Stimulated activated CD4-positive, alpha-beta T cell treated with anti-CD3 and anti-CD28 coated beads, Interleukin-15, amount 100 ng/mL, for 24 hours (primary cell): ENCODE data around the gene AUTS2.

ENCODE experiments used
- DNase-seq: peaks from one replicate; pipeline ENCODE4 v3.0.0-alpha.2; 2020

AUTS2 gene

GRCh38 chr7:69827140-69827539 is 228.9 kb downstream of the AUTS2 start:
- DNase-seq, result no peak

- DNase-seq, result no peak
Measured at GRCh38 chr7:69827558-69827957, 229.3 kb downstream of the AUTS2 start.

- no peak for DNase-seq
Measured at GRCh38 chr7:69832356-69832755, 234.1 kb downstream of the AUTS2 start.

GRCh38 chr7:69833964-69834363 is 235.7 kb downstream of the AUTS2 start:
- no peak for DNase-seq

- no peak for DNase-seq
Measured at GRCh38 chr7:69836702-69837101, 238.4 kb downstream of the AUTS2 start.

- DNase-seq, result no peak
Measured at GRCh38 chr7:69837387-69838068, 239.3 kb downstream of the AUTS2 start.

GRCh38 chr7:69839782-69840181 is 241.5 kb downstream of the AUTS2 start:
- no peak for DNase-seq

GRCh38 chr7:69840248-69840647 is 242.0 kb downstream of the AUTS2 start:
- DNase-seq, result no peak

GRCh38 chr7:69843653-69844052 is 245.4 kb downstream of the AUTS2 start:
- no peak for DNase-seq

GRCh38 chr7:69844264-69844868 is 246.1 kb downstream of the AUTS2 start:
- no peak for DNase-seq

- no peak for DNase-seq
Measured at GRCh38 chr7:69845721-69846495, 247.6 kb downstream of the AUTS2 start.

GRCh38 chr7:69847921-69848612 is 249.8 kb downstream of the AUTS2 start:
- DNase-seq, result no peak

- DNase-seq, result no peak
Measured at GRCh38 chr7:69849268-69849667, 251.0 kb downstream of the AUTS2 start.

- no peak for DNase-seq
Measured at GRCh38 chr7:69857014-69857413, 258.7 kb downstream of the AUTS2 start.

GRCh38 chr7:69858471-69858870 is 260.2 kb downstream of the AUTS2 start:
- no peak for DNase-seq

GRCh38 chr7:69859342-69859741 is 261.1 kb downstream of the AUTS2 start:
- DNase-seq, result no peak

- no peak for DNase-seq
Measured at GRCh38 chr7:69860486-69860885, 262.2 kb downstream of the AUTS2 start.

- DNase-seq, result no peak
Measured at GRCh38 chr7:69860941-69861622, 262.8 kb downstream of the AUTS2 start.

GRCh38 chr7:69862413-69863064 is 264.3 kb downstream of the AUTS2 start:
- no peak for DNase-seq

GRCh38 chr7:69864274-69864673 is 266.0 kb downstream of the AUTS2 start:
- no peak for DNase-seq

GRCh38 chr7:69864822-69865221 is 266.5 kb downstream of the AUTS2 start:
- DNase-seq, result no peak

GRCh38 chr7:69868921-69869320 is 270.6 kb downstream of the AUTS2 start:
- no peak for DNase-seq
